Esophagus muscularis mucosa (tissue), 3 donors: ENCODE results near the gene PNPLA6.

ENCODE experiments used
- POLR2A ChIP-seq: fragments of 450-650 bp; IDR thresholded peaks from one replicate; pipeline ENCODE4 v1.6.1; 2017; ENCODE audit warnings: antibody characterized with exemption, moderate library complexity, mild to moderate bottlenecking, low read depth
- TF ChIP-seq, protein P1 (sequence below), 3 experiments: fragments of 200-600 bp in 2 of 3; fragments of 450-650 bp in 1 of 3; sonication (generic) in 2 of 3; IDR thresholded peaks; one replicate each; pipeline ENCODE4 v1.5.1; 2017 to 2019; ENCODE audit warnings: antibody characterized with exemption in 3 of 3, mild to moderate bottlenecking in 2 of 3, moderate library complexity in 1 of 3

DNA sequence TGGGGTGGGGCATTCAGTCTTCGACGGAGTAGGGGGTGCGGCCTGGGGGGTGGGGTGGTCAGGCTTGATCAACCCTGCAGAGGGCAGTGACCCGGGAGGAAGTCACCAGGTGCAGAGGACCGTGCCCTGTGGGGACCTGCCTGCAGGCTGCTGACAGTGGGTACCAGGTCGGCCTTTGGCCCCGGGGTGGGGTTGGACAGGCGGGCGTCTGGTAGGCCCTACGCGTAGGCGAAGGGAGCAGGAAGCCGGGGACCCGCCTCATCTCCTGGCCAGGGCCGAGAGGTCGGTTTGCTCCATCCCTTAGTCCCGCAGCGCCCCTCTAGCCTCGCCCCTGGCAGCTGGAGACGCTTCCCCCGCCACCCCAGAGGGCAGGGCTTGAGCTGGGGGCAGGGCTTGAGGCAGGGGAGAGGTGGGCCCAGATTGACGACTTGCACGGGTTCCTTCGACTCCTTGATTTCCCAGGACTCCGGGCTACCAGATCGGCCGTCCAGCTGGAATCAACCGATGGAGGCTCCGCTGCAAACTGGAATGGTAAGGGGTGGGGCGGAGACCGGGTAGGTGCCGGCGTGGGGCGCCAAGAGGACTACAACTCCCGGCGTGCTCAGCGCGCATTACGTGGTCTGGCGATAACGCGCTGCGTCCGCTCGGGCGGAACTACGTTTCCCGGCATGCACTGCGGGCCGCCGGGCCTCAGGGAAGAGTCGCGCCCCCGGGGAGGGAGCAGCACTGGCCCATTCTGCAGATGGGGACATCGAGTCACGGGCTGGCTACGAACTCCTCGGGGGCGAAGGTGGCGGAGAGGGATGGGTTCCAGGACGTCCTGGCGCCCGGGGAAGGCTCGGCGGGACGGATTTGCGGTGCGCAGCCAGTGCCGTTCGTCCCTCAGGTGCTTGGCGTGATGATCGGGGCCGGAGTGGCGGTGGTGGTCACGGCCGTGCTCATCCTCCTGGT is at the start of gene PNPLA6:
- TF ChIP-seq POLR2A: peak; percentile 58
- TF ChIP-seq, protein P1, sequence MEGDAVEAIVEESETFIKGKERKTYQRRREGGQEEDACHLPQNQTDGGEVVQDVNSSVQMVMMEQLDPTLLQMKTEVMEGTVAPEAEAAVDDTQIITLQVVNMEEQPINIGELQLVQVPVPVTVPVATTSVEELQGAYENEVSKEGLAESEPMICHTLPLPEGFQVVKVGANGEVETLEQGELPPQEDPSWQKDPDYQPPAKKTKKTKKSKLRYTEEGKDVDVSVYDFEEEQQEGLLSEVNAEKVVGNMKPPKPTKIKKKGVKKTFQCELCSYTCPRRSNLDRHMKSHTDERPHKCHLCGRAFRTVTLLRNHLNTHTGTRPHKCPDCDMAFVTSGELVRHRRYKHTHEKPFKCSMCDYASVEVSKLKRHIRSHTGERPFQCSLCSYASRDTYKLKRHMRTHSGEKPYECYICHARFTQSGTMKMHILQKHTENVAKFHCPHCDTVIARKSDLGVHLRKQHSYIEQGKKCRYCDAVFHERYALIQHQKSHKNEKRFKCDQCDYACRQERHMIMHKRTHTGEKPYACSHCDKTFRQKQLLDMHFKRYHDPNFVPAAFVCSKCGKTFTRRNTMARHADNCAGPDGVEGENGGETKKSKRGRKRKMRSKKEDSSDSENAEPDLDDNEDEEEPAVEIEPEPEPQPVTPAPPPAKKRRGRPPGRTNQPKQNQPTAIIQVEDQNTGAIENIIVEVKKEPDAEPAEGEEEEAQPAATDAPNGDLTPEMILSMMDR (IDR thresholded peaks at IDR 0.05): peak in 1 of 3 experiments; percentile 21
